Cerebellar nuclear complex (tissue), 1 donor: ENCODE data around the gene MTOR.
"Not testable (repeated sequence)": the region's sequence is repeated elsewhere in the genome, so short reads cannot be mapped to it uniquely, and the experiment has no call there.

Experiments used
- DNase-seq, 2 experiments: peaks; one replicate each; lab custom pipeline; 2025; lab: John Stamatoyannopoulos, UW

Gene MTOR

DNA sequence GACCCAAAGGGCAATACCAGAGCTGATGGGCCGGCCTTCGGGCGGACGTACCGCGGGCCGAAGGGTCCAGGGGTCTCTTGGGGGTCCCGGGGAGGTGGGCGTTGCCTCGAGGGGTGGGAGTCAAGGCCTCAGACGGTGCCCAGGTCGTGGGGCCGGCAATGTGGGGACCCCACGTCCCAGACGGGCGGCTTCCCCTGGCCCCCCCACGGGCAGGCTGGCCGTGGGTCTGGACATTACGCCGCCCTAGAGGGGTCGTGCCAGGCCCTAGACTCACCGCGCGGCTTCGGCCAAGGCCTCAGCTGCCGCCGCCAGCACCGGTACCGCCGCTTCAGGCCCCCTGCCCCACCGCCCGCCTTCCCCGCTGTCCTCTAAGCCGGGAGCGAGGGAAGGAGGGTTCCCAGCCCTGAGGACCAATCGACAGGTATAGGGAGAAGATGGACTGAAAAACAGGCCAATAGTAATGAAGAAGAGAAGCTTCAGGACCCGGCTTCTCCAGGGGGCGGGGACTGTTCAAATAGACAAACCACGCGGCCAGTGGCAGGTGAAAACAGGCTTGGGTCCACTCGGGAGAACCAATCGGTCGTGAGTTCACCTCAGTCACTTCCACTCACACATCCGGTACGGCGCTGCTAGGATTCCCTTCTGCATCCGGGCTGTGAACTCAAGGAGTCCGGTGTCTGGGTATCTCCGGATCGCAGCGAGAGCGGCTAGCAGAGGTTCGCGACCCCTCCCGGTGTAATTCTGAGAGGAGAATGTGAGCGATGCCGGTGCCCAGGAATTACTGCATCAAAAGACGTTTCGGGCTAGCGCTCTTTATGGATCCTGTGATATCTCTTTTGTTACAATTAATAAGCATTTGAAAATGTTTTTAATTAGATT is at the start of gene MTOR:
Gene MTOR (minus strand): TSS at position 381 of the 879 bp plus-strand sequence. CDS start 3,142 bp downstream, outside the sequence.
- DNase-seq = peak; percentile 98 to 99

DNA sequence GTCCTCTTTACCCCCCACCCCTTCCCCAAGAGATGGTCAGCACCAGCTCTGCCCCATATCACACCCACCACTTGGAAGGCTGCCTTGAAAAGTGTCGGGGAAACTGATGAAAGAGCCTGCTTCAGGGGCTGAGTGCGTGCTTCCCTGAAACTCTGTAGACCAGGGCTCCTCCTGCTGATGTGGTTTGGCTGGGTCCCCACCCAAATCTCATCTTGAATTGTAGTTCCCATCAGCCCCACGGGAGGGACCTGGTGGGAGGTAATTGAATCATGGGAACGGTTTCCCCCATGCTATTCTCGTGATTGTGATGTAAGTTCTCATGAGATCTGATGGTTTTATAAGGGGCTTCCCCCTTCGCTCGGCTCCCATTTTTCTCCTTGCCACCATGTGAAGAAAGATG is 47.0 kb upstream of the MTOR start:
- DNase-seq = no peak

DNA sequence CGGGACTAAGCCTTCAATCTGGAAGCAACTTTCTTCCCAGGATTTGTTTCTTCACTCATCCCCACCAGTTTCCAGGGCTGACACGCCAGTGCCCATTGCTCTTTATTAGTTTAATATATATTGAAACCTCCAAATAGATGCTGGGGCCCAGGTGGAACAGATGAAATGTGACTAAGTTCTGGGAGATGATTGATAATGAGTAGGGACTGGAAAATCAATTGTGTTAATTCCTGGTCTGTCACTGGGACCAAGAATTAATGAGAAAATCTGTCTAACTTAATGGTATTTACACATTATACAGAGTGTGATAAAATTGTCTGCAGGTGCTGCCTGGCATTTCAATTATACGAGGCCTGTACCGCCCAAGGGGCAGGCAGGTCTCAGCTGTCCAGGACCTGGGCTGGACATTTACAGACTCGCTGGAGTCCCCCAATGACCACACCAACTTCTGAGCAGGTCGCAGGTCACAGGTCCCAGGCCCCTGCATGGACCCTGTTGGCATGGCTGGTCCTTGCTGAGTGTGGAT is 46.4 kb upstream of the MTOR start:
- no peak for DNase-seq

DNA sequence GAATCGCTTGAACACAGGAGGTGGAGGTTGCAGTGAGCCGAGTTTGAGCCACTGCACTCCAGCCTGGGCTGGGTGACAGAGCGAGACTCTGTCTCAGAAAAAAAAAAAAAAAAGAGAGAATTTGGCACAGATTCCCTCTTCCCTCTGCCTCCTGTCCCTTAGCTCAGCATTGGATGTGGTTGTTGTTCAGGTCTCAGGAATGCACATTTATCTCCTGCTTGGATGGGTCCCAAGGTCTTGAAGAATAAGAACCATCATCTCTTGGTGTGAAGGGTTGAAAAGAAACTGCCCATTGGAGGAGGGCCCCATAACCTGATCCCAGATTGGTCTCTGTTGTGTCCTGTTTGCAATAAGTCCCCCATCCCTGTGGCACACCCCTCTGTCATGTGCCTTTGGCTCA is 45.5 kb upstream of the MTOR start:
- no peak for DNase-seq

DNA sequence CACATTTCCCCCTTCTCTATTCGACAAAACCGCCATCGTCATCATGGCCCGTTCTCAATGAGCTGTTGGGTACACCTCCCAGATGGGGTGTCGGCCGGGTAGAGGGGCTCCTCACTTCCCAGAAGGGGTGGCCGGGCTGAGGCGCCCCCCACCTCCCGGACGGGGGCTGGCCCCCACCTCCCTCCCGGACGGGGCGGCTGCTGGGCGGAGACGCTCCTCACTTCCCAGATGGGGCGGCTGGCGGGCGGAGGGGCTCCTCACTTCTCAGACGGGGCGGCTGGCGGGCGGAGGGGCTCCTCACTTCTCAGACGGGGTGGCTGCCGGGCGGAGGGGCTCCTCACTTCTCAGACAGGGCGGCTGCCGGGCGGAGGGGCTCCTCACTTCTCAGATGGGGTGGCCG is 43.2 kb upstream of the MTOR start:
- DNase-seq = not testable (repeated sequence)

DNA sequence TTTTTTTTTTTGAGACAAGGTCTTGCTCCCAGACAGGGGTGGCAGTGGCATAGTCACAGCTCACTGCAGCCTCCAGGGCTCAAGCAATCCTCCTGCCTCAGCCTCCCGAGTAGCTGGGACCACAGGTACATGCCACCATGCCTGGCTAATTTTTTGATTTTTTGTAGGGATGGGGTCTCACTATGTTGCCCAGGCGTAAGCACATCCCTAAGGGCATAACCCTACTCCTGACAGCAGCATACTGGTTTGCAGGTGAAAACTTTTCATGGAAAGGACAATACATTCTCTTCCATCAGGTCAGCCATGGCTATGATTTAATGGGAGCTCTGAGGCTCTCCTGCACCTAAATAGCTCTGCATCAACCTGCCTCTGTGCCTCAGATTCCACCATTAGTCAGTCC is 40.0 kb upstream of the MTOR start:
- DNase-seq = no peak

DNA sequence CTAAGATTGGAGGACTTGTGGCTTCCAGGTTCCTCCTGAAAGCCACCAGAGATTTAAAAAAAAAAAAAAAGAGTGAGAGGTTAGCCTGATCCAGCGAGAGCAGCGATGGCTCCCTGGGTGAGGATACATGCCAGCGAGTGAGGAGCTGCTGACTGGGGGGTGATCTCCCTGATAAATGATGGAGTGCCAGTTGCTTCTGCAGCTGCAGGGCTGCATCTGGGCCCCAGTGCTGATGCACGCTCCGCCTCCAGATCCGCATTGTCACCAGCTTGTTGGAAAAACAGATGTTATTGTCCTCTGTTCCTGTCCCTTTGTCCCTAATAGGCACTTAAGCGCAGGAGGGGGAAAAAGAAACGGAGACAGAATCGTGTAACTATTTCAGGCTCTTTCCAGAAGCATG is 39.2 kb upstream of the MTOR start:
- no peak for DNase-seq

DNA sequence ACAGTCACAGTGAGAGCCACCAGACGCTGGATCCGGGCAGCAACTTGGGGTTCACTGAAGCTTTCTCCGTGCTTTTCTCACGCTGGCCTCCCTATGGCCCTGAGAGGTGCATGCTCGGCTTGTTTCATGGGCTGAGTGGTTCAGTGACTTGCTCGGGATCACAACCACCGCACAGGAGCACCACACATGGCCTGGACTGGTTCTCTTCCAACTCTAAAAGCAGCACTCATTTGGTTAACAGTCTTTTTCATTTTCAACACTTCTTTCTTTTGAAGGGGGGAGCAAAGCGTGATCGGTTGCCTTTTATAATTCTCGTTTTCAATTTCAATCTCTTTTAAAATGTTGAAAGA is 36.8 kb upstream of the MTOR start:
- DNase-seq = no peak

DNA sequence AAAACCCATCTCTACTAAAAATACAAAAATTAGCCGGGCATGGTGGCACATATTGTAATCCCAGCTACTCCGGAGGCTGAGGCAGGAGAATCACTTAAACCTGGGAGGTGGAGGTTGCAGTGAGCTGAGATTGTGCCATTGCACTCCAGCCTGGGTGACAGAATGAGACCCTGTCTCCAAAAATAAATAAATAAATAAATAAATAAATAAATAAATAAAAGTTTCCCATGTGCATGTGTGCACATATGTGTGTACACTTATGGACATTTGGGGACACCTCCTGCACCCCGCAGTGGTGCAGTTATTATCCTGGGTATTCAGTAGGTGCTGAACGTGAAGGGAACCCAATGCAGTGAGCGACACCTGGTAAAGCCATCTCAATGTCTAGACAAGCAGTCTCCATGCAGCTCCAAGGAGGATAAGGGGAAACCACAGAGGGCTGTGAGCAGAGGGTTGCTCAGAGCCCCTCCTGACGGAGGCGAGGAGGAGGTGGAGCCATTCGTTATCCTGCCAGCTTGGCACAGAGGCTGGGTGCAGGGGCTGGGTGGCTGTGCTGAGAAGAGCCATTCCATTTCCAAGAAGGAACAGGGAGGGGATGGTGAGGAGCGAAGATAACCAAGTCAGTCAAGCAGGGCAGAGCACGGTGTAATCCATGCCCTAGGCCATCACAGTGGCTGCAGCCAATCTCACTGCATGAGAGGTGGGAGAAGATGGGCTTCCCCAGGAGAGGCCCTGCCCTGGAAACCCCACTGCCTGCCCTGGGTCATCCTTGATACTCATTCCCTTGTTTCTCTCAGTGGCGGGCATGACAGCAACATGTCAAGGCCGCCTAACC is 36.3 kb upstream of the MTOR start:
- no peak for DNase-seq

DNA sequence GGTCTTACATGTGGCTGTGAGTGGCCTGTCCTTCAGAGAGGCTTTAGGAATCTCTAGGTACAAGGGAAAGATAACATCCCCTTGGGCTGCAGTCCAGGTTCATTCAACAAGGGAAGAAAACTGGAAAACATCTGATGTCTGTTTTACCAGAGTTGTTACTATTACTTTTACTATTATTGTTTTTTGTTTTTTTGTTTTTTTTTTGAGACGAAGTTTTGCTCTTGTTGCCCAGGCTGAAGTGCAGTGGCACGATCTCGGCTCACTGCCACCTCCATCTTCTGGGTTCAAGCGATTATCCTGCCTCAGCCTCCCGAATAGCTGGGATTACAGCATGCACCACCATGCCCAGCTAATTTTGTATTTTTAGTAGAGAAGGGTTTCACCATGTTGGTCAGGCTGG is 35.4 kb upstream of the MTOR start:
- DNase-seq = not testable (repeated sequence)

DNA sequence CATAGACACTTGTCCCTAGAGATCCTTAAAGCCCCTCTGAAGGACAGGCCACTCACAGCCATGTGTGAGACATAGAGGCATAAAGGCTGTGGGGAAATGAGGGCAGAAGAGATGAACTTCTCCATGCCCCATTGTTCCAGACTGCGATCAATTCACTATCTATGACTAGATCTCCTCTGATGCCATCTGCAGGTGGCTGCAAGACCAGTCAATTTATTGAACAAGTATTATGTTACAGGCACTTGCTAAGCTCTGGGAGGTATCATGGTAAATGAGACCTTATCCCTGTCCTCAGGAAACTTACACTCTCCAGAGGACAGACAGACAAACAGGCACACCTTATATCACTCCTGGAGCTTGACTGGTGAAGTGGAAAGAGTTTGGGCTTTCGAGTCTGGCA is 33.6 kb upstream of the MTOR start:
- DNase-seq = no peak

DNA sequence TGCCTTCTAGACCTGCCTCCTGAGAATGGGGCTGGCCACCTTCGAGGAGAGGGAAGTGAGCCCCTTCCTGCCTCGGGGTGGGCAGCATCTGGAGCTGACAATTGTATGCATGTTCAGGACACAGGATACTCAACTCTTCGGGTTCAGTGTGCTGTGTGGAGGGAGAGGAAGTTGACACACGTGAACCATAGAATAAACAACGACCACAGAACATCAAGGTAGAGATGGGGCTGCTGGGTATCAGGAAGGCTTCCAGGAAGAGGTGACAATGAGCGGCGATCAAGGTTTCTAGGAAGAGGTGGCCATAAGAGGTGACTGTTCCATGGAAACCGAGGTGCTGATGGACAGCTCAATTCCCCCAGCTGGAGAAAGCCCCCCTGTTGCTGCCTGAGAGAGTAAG is 32.6 kb upstream of the MTOR start:
- DNase-seq = no peak

DNA sequence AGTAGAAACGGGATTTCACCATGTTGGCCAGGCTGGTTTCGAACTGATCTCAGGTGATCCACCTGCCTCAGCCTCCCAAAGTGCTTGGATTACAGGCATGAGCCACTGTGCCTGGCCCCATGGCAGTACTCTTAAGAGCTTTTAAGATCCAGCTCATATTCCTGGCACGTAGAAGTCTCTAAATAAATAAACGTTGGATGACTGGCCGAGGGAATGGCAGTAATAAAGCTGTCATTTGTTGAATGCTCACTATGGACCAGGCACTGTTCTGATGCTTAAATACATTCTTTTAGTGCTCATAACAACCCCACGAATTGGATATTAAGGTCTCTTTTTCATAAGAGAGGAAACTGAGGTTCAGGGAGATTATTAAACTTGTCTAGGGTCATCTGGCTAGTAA is 31.5 kb upstream of the MTOR start:
- DNase-seq = no peak

DNA sequence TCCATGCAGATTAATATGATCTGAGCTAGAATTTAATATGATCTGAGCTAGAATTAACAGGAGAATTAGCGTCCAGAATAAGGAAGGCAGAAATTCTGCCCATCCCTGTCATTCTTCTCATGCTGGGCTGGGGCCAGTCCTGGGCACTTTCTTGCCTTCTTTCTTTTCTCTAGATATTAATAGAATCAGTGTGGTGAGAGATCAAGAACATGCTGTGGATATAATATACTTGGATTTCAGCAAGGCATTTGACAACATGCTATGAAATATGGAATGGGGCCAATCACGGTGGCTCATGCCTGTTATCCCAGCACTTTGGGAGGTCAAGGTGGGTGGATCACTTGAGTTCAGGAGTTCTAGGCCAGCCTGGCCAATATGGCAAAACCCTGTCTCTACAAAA is 28.7 kb upstream of the MTOR start:
- no peak for DNase-seq

DNA sequence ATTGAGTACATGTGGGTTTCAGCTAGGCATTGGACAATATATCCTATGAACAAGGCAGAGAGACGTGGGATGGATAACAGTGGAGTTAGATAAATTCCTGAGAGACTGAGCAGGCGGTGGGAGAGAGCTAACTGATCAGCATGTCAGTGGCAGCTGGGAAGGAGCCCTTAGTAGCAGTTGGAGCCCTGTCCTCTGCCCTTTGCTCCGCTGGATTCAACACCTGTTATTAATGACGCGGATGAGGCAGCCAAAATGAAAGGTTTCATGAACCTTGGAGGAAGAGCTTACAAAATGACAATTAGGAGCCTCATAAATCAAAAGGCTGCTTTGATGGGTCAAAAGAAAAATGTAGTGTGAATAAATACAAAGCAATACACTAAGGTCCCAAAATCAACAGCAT is 26.7 kb upstream of the MTOR start:
- DNase-seq = no peak

DNA sequence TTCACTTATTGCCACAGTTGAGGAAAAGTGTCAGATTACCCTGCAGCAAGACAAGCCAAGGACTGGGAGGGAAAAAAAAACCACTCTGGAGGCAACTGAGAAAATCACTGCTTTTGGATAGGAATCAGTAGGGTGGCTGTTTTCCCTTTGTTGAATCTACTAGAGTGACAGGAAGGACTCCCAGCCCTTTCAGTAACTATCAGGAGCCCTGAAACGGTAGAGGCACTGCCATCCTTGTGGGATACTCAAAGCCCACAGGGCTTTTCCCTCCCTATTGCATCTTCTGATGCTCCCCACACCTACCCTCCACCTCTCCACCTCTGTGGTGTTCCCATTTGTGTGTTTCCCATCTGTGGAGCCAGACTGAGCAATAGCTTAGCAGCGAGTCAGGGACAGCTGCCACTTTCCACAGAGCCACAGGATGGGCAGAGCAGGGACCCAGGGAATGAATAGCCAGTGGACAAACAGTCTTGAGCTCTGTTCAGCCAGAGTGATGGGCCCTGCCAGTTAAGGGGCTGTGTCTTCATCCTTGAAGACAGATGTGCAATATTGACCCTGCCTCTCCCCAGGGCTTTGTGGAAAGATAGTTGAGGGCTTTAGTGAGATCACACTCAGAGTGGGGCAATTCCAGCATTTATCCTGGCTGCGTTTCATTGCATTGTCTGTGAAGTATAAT is 24.5 kb upstream of the MTOR start:
- DNase-seq = no peak

DNA sequence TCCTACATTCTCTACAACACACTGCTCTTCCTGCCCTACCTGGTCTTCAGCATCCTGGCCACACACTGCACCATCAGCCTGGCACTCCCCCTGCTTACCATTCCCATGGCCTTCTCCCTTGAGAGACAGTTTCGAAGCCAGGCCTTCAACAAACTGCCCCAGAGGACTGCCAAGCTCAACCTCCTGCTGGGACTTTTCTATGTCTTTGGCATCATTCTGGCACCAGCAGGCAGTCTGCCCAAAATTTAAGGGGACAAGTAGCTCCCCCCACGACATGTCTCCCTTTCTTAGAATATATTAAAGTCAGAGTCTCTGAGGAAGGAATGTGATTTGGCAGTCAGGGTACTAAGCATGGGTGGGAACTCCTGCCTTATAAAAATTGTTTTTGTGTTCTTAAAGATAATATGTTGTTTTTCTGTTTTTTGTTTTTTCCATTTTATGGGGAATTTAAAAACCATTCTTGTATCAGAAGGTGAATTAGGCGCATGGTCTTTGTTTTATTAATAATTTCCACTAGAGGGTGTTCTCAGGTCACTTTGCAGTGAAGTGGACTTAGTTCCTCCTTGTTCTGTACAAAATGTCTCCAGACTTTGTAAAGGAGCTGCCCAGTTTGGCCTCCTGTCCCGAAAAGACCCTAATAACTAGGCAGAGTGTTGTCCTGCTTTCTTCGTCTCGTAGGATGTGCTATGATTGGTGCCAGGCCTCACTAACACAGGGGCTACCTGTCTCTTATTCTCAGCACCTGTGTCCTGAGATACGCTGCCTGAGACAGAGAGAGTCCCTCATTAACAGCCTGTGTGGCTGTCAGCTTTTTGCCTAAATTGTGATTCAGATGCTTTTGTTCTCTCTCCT is 23.8 kb upstream of the MTOR start:
- no peak for DNase-seq

DNA sequence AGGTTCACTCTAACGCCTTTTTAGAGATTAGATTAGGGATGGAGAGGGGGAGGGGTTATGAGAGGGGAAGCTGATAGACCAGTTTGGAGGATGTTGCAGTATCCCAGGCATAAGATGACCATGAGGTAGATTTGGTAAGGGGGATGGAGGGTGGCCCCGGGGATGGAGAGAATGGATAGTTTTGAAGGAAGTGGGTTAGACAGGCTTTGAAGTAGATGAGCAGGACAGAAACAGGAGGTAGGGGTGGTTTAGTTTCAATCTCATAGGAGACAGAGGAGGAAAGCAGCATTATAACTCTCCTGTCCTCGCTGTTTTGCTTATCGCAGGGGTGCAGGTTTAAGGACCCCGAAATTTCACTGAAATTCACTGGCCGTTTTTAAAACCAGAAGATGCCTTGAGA is 22.4 kb upstream of the MTOR start:
- DNase-seq = no peak

DNA sequence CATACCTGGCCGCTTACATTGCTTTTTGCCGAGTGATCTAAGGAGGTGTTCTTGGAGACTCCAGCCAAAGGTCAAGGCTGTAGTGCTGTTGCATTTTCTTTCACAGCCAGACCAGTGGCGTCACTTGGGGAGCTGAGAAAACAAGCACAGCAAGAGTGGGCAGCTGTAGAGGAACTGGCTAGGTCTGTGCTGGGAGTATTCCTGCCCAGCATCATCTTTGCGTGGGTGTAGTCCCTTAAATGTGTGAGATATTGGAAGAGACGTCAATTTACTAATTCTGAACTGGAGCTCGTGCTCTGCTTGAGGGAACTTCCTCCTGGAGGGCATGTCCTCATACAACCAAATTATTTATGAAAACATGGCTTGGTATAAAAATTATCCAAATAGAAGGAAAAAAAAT is 20.8 kb upstream of the MTOR start:
- no peak for DNase-seq

DNA sequence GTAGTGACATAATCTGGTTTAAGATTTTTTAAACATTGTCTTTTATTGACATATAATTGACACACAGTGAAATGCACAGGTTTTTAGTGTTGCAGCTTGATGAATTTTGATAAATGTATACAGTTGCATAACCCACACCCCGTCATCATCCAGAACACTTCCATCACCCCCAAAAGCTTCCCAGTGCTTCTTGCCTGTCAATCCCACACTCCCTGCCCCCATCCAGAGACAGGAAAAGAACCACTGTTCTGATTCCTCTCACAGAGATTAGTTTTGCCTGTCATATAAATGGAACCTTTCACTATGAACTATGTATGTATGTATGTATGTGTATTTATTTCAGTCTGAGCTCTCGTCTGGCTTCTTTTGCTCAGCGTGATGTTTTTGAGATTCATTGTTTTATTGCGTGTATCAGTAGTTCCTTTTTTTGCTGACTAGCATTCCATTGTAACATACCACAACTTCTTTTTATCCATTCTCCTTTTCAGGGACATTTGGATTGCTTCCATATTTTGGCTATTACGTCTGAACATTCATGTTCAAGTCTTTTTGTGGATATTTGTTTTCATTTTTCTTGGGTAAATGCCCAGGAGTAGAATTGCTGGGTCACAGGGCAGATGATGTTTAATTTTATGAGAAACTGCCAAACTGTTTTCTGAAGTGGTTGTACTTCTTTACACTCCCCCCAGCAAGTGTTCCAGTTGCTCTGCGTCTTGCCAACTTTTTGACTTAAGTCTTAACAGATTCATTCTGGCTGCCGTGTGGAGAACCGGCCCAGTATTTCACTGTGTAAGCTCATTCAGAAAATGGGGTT is 19.4 kb upstream of the MTOR start:
- no peak for DNase-seq
